ENCODE data around the gene SCYGR5. TPM values are rescaled to one million over a fixed set of nuclear protein-coding genes. Genes with fewer than 3 reads are reported as not detected.

SCYGR5 gene
- polyA plus RNA-seq, 1 donor from 2014 or later = not detected

- peak overlapping the region; percentile 54 for H3K4me3 ChIP-seq (ENCODE audit: low read length)
- no peaks in the 10 kb centered on the region for H3K27me3 ChIP-seq (ENCODE audit: insufficient read depth, low read depth, low read length)
- peaks cover 4% of the 10 kb centered on the region for H3K79me2 ChIP-seq (replicated peaks; ENCODE audit: insufficient read depth, low read length)
- H3K9ac ChIP-seq (ENCODE audit: low read length) = peak overlapping the region; percentile 63
- H3K4me2 ChIP-seq (ENCODE audit: low read length) = peak overlapping the region; percentile 75
- H3K27ac ChIP-seq (ENCODE audit: low read length) = peak overlapping the region; percentile 97
- no peak overlapping the region for H2AFZ ChIP-seq (ENCODE audit: low read depth, low read length)
- no peak for TF ChIP-seq CTCF (IDR thresholded peaks at IDR 0.05; ENCODE audit: poor library complexity, severe bottlenecking)
- TF ChIP-seq REST (IDR thresholded peaks at IDR 0.05; ENCODE audit: borderline replicate concordance) = peak; percentile 100
- TF ChIP-seq EP300 (conservative IDR thresholded peaks at IDR 0.05; ENCODE audit: poor library complexity, severe bottlenecking) = peak; percentile 97
- TF ChIP-seq TAF1 (IDR thresholded peaks at IDR 0.05; ENCODE audit: low read depth) = no peak
- peak; percentile 87 for TF ChIP-seq POLR2AphosphoS5 (IDR thresholded peaks at IDR 0.05)
- no peak for TF ChIP-seq MXI1 (conservative IDR thresholded peaks at IDR 0.05; ENCODE audit: poor library complexity, severe bottlenecking)
- TF ChIP-seq RAD21 (conservative IDR thresholded peaks at IDR 0.05) = peak; percentile 36
- TF ChIP-seq SMC3 (conservative IDR thresholded peaks at IDR 0.05; ENCODE audit: poor library complexity) = no peak
- H3K9me2 ChIP-seq (ENCODE audit: insufficient read depth, low read length) = no peaks in the 10 kb centered on the region
- H3K36me3 ChIP-seq (ENCODE audit: insufficient read depth, low read length) = no peaks in the 10 kb centered on the region
- no peaks in the 10 kb centered on the region for H4K20me1 ChIP-seq (ENCODE audit: insufficient read depth)
- H3F3A ChIP-seq (ENCODE audit: insufficient read depth, low read length, poor library complexity, severe bottlenecking) = peaks cover 4% of the 10 kb centered on the region
- H3K9me3 ChIP-seq (ENCODE audit: low read length) = no peaks in the 10 kb centered on the region
Measured at GRCh38 chr2:227630322-227630721, 36.3 kb upstream of the SCYGR5 start.

GRCh38 chr2:227632827-227633226, 33.8 kb upstream of the SCYGR5 start:
- Histone ChIP-seq H2AFZ (ENCODE audit: low read depth, low read length) (no peak overlapping the region), H3K27ac (ENCODE audit: low read length) (peak overlapping the region; percentile 97), H3K4me2 (ENCODE audit: low read length) (peak overlapping the region; percentile 75), H3K9me3 (ENCODE audit: low read length) (no peaks in the 10 kb centered on the region), H4K20me1 (ENCODE audit: insufficient read depth) (no peaks in the 10 kb centered on the region), H3K9me2 (ENCODE audit: insufficient read depth, low read length) (no peaks in the 10 kb centered on the region), H3K9ac (ENCODE audit: low read length) (peak overlapping the region; percentile 24), H3K27me3 (ENCODE audit: insufficient read depth, low read depth, low read length) (no peaks in the 10 kb centered on the region), H3K4me3 (ENCODE audit: low read length) (peak overlapping the region; percentile 54), H3K79me2 (replicated peaks; ENCODE audit: insufficient read depth, low read length) (peaks cover 4% of the 10 kb centered on the region), H3K36me3 (ENCODE audit: insufficient read depth, low read length) (no peaks in the 10 kb centered on the region), H3F3A (ENCODE audit: insufficient read depth, low read length, poor library complexity, severe bottlenecking) (peaks cover 4% of the 10 kb centered on the region)
- TF ChIP-seq TAF1 (IDR thresholded peaks at IDR 0.05; ENCODE audit: low read depth) = no peak
- TF ChIP-seq REST (IDR thresholded peaks at IDR 0.05; ENCODE audit: borderline replicate concordance) = no peak
- TF ChIP-seq EZH2 (IDR thresholded peaks at IDR 0.05; ENCODE audit: borderline replicate concordance, insufficient read depth, low read length, poor library complexity, severe bottlenecking) = no peak
- TF ChIP-seq SMC3 (conservative IDR thresholded peaks at IDR 0.05; ENCODE audit: poor library complexity) = no peak
- TF ChIP-seq MXI1 (conservative IDR thresholded peaks at IDR 0.05; ENCODE audit: poor library complexity, severe bottlenecking) = no peak
- TF ChIP-seq EP300 (conservative IDR thresholded peaks at IDR 0.05; ENCODE audit: poor library complexity, severe bottlenecking) = no peak
- TF ChIP-seq POLR2AphosphoS5 (IDR thresholded peaks at IDR 0.05) = no peak
- no peak for TF ChIP-seq CTCF (IDR thresholded peaks at IDR 0.05; ENCODE audit: poor library complexity, severe bottlenecking)
- TF ChIP-seq RAD21 (conservative IDR thresholded peaks at IDR 0.05) = no peak

All from neural cell (in vitro differentiated cells).